ENCODE results near the gene RGS12.

The RGS12 gene

GRCh38 chr4:3269991-3270611, 22.7 kb upstream of the RGS12 start:
- no peak for DNase-seq (ENCODE audit: low read depth, low spot score)

DNA sequence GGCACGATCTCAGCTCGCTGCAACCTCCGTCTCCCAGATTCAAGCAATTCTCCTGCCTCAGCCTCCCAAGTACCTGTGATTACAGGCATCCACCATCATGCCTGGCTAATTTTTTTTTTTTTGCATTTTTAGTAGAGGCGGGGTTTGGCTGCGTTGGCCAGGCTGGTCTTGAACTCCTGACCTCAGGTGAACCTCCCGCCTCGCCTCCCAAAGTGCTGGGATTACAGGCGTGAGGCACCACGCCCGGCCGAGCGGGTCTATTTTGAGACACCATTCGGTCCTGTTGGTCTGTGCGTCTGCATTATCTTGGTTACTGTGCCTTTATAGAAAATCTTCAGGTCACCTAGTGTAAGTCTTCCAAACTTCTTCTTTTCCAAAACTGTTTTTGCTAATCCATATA, 21.7 kb upstream of the RGS12 start:
- DNase-seq (ENCODE audit: low read depth, low spot score), result no peak

DNA sequence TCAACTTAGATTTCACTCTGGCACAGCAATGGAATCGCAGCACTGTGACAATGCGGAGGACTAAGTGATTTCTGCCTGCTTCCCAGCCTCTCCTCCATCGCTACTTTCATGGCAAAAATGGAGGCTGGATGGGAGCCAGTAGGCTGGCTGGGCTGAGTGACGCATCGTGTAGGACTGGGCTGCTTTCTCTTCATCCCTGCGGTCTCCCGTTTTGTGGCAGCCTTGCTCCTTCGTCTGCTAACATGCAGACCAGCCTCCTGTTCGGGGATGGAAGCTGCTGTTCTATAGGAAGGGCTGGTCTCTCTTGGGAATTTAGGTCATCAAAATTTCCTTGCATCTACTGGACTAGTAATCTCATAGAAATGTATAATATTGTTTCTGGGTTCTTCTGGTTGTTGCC, 15.8 kb upstream of the RGS12 start:
- DNase-seq (ENCODE audit: low read depth, low spot score), result no peak

DNA sequence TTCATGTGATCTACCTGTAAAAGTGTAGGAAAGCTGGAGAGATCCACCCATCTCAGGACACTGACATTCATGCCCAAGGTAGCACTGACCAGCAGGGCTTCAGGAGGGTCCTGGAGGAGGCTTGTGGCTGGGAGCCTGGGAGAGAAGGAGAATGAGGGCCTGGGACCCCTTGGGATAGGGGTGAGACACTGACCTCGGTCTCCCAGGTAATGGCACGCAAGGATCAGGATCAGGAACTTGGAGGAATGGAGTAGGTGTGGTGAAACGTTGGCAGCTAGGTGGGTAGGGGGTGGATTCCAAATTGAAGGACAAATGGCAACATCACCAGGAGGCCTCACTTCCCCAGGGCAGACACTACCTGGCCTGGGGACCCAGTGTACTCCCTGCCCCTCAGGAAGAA, 12.4 kb upstream of the RGS12 start:
- DNase-seq (ENCODE audit: low read depth, low spot score), result no peak

- DNase-seq (ENCODE audit: low read depth, low spot score), result no peak
Measured at GRCh38 chr4:3283483-3283882, 9.3 kb upstream of the RGS12 start.

GRCh38 chr4:3283916-3284315, 8.9 kb upstream of the RGS12 start:
- DNase-seq (ENCODE audit: low read depth, low spot score), result no peak

DNA sequence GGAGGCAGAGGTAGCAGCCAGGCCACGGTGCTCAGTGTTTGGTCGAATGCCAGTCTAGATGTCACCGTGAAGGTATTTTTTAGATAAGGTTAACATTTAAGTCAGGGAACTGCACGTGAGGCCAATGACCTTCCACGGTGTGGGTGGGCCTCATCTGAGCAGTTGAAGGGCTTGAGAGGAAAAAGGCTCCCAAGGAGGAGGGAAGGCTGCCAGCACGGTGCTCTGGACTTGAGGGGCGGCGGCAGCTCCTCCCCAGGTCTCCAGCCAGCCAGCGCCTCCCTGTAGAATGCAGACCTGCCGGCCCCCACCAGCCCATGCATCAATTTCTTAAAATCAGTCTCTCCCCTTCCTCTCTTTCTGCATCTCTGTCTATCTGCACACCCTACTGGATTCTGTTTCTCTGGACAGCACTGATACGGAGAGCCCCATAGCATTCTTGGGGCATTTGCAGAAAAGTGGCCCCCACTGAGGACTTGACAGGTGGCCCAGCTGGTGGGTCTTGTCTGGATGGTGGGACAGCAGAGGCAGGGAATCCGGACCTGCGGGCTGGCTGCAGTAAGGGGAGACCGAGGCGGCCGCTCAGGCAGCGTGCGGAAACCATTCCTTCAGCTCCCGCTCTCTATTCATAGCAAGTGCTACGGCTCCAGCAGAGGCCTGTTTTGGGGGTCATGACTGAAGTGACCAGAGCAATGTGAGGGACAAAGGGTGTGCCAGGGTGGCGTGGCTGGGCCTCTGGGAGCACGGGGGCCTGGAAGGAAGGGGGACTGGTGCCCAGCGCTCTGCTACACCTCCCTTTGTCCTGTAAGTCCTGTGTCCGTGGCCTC, 7.9 kb upstream of the RGS12 start:
- no peak for DNase-seq (ENCODE audit: low read depth, low spot score)

DNA sequence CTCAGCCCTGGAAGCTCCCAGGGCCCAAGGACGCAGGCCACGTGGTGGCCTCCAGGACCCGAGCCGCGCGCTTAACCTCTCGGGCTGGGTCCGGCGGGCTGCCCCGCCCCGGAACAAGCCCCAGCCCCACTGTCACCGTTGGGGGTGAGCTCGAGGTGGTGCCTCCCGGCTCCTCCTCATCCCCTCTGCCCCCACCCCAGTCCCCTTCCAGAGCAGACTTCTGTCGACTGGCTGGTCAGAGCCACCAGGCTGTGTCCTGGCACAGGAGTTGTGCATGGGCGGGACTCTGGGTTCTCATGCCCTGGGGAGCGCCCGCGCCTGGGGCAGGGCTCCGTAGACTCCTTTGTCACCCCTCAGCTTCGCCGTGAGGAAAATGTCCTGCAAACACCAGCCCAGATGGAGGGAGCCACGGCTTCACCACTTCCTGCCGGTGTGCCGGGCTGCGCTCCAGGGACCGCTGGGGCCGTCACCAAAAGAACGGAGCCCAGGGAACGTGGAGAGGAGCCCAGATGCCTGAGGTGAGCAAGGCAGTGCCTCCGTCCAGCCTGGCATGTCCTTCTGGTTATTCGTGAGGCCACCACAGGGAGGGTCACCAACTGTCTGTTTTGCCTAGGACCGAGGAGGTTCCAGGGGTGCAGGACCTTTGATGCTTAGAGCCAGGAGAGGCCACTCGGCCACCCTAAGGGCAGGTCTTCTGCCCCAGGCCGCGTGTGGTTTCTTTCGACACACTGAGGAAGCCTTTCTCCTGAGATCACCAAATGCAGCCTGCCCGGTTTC, 7.1 kb upstream of the RGS12 start:
- DNase-seq (ENCODE audit: low read depth, low spot score), result no peak

DNA sequence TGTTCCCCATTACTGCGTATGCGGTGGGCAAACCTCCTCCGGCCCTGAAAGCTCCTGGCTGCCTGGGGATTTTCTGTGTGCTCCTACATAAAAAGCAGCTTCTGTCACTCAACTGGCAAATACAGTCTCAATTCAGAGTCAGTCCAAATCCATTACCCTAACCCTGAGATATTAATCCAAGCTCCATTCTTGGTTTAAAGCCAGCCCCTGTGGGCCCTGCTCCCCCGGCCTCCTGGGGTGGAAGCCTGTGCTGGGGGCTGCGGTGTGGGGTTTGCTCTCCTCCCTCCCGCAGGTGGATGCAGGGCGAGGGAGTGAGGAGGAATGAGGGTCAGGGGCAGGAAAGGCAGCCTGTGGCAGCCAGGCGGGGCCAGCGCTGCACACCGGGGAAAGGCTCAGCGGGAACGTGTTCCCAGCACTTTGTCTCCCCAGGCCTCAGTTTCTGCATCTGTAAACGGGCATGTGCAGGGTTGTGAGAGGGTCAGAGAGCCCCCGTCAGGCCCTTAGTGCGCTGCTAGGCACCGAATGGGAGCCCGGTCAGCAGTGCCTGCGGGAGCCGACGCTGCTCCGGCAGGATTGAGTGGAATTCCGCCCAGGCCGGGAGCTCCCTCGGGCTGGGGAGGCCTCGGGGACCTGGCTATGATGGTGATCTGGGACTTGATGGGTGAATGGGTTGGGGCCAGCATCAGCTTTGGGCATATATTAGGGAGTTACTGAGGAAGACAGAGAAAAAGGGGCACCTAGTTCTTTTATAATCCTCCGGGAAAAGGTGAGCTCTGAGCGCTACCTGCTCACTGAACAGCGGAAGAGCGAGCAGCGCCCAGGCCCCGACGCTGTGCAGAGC, 6.3 kb upstream of the RGS12 start:
- no peak for DNase-seq (ENCODE audit: low read depth, low spot score)

DNA sequence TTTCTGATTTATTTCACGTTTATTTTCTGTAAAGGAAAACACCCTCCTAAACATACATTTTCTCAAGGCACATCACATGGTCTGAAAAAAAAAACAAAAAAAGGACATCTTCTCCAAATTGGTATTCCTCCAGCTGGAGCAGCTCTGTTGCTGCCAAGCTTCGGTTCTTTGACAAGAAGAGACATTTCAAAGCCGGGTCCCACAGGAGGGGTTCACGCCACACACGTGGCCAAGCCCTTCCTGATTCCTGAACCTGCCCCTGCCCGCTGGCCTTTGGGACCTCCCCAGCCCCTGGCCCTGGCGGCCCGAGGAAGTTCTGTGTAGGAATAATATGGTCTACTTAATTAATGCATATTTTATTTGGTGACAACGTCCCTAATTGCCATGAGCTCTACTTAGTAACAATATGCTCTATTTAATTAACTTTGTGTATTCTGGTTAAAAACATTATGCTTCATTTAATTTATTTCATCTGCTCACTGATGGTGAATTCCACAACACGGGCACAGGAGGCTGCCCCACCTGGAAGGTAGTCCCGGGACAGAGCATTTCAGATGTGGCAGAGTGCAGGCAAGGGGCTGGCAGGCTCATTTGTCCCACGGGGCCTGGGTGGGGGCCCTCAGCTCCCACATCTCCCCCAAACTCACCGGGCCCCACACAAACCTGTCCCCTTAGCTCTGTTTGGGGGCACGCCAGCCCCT, 5.4 kb upstream of the RGS12 start:
- no peak for DNase-seq (ENCODE audit: low read depth, low spot score)

DNA sequence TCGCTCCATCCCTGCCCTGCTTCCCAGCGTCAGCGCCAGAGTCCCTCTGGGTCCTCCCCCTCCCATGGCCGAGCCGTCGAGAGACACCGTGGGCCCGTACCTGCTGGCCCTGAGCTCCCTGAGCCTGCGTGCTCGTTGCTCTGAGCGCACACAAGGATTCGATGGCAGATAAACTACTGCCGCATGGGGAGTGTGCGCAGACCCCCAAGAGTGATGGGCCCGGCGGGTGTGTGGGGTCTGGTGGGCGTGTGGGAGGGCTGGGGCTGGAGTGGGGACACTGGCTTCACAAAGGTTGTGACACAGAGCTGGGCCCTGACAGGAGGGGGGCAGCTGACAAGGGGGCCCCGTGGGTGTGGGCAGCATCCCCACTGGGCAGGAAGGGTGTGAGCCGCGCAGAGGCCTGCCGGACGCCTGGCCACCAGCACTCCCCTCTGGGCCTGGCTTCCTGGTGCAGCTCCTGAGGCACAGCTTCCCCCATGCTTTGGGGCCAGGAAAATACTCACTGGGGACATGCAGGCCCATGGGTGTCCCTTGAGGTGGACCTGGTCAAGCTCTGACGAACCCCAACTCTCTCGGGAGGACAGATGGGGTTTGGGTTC, 4.8 kb upstream of the RGS12 start:
- no peak for DNase-seq (ENCODE audit: low read depth, low spot score)

DNA sequence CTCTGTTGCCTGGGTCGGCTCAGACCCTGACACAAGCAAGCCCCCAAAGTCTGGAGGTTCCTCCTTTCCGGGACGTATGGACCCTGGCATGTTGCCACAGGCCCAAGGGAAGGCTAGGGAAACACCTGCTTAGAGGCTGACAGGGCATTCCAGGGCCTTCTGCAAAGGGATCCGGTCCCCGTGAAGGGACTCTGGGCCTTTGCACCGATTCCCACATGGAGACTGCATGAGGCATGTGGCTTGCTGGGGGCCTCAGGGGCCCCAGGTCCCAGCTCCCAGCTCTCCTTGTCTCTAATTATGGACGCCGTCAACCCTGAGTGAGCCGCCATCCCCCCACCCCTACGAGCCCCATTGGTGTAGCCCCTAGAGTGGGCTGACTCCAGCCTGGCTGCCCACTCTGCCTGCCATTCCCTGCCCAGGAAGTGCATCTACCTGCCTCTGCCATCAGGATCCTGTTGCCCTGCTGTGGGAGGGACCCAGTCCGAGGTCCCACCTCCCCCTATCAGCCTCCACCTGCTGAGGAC, 4.2 kb upstream of the RGS12 start:
- no peak for DNase-seq (ENCODE audit: low read depth, low spot score)

DNA sequence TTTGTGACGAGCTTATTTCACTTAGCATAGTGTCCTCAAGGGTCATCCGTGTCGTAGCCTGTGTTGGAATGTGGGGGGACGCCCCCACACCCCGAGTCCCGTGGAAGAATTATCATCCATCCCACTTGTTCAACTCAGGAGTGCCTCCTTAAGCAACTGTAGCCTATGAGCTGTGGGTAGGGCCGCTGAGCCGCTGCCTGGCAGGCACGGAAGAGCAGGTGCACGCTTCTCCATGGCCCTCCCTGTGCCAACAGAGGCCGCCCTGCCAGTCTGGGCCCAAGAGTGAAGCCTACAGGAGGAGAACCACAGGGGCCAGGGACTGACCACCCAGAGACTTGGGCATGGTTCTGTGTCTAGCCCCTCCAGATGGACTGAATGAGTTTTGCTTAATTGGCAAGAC, 2.3 kb upstream of the RGS12 start:
- DNase-seq (ENCODE audit: low read depth, low spot score), result no peak

- DNase-seq (ENCODE audit: low read depth, low spot score), result no peak
Measured at GRCh38 chr4:3290889-3291321, 1.9 kb upstream of the RGS12 start.

GRCh38 chr4:3291411-3291968, 1.3 kb upstream of the RGS12 start:
- DNase-seq (ENCODE audit: low read depth, low spot score), result no peak

- DNase-seq (ENCODE audit: low read depth, low spot score), result no peak
Measured at GRCh38 chr4:3291969-3292570, 751 bp upstream of the RGS12 start.

DNA sequence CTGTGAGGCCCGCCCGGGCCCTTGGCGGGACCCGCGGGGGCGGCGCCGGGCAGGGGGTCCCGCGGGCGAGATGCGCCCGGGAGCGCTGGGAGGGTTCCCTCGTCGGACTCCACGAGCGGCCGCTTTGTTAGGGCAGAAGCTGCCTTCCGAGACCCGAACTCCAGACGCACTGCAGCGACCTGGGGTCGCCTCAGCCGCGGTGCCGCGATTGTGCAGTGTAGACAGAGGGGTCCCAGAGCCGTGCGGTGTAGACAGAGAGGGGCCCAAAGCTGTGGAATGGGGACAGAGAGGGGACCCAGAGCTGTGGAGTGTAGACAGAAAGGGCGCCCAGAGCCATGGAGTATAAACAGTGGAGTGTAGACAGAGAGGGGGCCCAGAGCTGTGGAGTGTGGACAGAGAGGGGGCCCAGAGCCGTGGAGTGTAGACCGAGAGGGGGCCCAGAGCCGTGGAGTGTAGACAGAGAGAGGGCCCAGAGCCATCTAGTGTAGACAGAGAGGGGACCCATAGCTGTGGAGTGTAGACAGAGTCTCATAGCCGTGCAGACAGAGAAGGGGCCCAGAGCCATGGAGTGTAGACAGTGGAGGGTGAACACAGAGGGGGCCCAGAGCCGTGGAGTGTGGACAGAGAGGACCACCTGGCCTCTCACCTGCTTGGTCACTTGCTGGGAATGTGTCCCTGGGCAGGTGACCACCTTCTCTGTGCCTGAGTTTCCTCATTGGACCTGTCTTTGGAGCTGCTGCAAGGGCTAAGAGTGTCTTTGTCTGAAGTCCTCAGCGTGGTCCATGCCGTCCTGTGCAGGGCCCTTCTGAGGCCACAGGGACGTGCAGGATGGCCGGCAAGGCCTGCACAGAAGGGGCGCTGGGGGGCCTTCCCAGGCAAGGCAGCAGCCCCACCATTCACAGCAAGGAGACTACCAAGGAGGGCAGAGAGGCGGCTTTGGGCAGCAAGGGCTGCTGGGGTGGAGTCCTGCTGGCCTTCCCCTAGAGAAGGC, 875 bp downstream of the RGS12 start:
- DNase-seq (ENCODE audit: low read depth, low spot score), result no peak
